ENCODE results near the gene GLB1L2.

Gene GLB1L2

GRCh38 chr11:134349109-134349801 is 17.5 kb downstream of the GLB1L2 start:
- H3K9ac ChIP-seq (ENCODE audit: low read length), result no peak overlapping the region
- no peaks in the 10 kb centered on the region for H4K20me1 ChIP-seq (ENCODE audit: insufficient read depth, low read length)
- H3K27ac ChIP-seq (ENCODE audit: low read length), result no peak overlapping the region
- no peak overlapping the region for H2AFZ ChIP-seq (ENCODE audit: low read depth, low read length)
- H3K4me1 ChIP-seq (ENCODE audit: low read length), result peaks cover 11% of the 10 kb centered on the region
- H3K4me2 ChIP-seq (ENCODE audit: low read length), result no peak overlapping the region
- H3K4me3 ChIP-seq (ENCODE audit: low read length), result no peak overlapping the region
- no peaks in the 10 kb centered on the region for H3K9me3 ChIP-seq (ENCODE audit: insufficient read depth, low read length)
- TF ChIP-seq EZH2phosphoT487 (IDR thresholded peaks at IDR 0.05; ENCODE audit: low read depth) (no peak), CTCF (IDR thresholded peaks at IDR 0.05; ENCODE audit: low read depth, low read length) (no peak)
- H3K79me2 ChIP-seq (ENCODE audit: low read length), result no peaks in the 10 kb centered on the region
- no peaks in the 10 kb centered on the region for H3K36me3 ChIP-seq (replicated peaks; ENCODE audit: low read depth, low read length)
- peaks cover 20% of the 10 kb centered on the region for H3K27me3 ChIP-seq (ENCODE audit: low read depth, low read length)

GRCh38 chr11:134349802-134350355 is 18.1 kb downstream of the GLB1L2 start:
- H3K4me1 ChIP-seq (ENCODE audit: low read length), result peaks cover 11% of the 10 kb centered on the region
- peaks cover 25% of the 10 kb centered on the region for H3K27me3 ChIP-seq (ENCODE audit: low read depth, low read length)
- no peak overlapping the region for H3K27ac ChIP-seq (ENCODE audit: low read length)
- peak overlapping the region; percentile 60 for H3K4me2 ChIP-seq (ENCODE audit: low read length)
- no peak overlapping the region for H3K9ac ChIP-seq (ENCODE audit: low read length)
- peak overlapping the region; percentile 16; the same call in 1 of the 2 replicates for H3K4me3 ChIP-seq (ENCODE audit: low read length)
- no peak for TF ChIP-seq CTCF (IDR thresholded peaks at IDR 0.05; ENCODE audit: low read depth, low read length)
- H3K36me3 ChIP-seq (replicated peaks; ENCODE audit: low read depth, low read length), result no peaks in the 10 kb centered on the region
- H3K9me3 ChIP-seq (ENCODE audit: insufficient read depth, low read length), result no peaks in the 10 kb centered on the region
- no peaks in the 10 kb centered on the region for H3K79me2 ChIP-seq (ENCODE audit: low read length)
- H4K20me1 ChIP-seq (ENCODE audit: insufficient read depth, low read length), result no peaks in the 10 kb centered on the region
- H2AFZ ChIP-seq (ENCODE audit: low read depth, low read length), result no peak overlapping the region

GRCh38 chr11:134350381-134350780 is 18.6 kb downstream of the GLB1L2 start:
- Histone ChIP-seq H4K20me1 (ENCODE audit: insufficient read depth, low read length) (no peaks in the 10 kb centered on the region), H3K79me2 (ENCODE audit: low read length) (no peaks in the 10 kb centered on the region), H3K27me3 (ENCODE audit: low read depth, low read length) (peaks cover 27% of the 10 kb centered on the region), H3K4me2 (ENCODE audit: low read length) (peak overlapping the region; percentile 60), H3K9me3 (ENCODE audit: insufficient read depth, low read length) (no peaks in the 10 kb centered on the region), H3K27ac (ENCODE audit: low read length) (no peak overlapping the region), H3K4me3 (ENCODE audit: low read length) (peak overlapping the region; percentile 16; the same call in 1 of the 2 replicates), H2AFZ (ENCODE audit: low read depth, low read length) (no peak overlapping the region), H3K36me3 (replicated peaks; ENCODE audit: low read depth, low read length) (no peaks in the 10 kb centered on the region), H3K9ac (ENCODE audit: low read length) (no peak overlapping the region), H3K4me1 (ENCODE audit: low read length) (peaks cover 11% of the 10 kb centered on the region)
- TF ChIP-seq CTCF (IDR thresholded peaks at IDR 0.05; ENCODE audit: low read depth, low read length) (no peak), EZH2phosphoT487 (IDR thresholded peaks at IDR 0.05; ENCODE audit: low read depth) (no peak)

- H4K20me1 ChIP-seq (ENCODE audit: insufficient read depth, low read length), result no peaks in the 10 kb centered on the region
- H3K4me1 ChIP-seq (ENCODE audit: low read length), result peaks cover 11% of the 10 kb centered on the region
- H3K27ac ChIP-seq (ENCODE audit: low read length), result no peak overlapping the region
- no peak overlapping the region for H3K4me2 ChIP-seq (ENCODE audit: low read length)
- peaks cover 34% of the 10 kb centered on the region for H3K27me3 ChIP-seq (ENCODE audit: low read depth, low read length)
- H3K4me3 ChIP-seq (ENCODE audit: low read length), result no peak overlapping the region
- no peak for TF ChIP-seq CTCF (IDR thresholded peaks at IDR 0.05; ENCODE audit: low read depth, low read length)
- no peak for TF ChIP-seq EZH2phosphoT487 (IDR thresholded peaks at IDR 0.05; ENCODE audit: low read depth)
- H2AFZ ChIP-seq (ENCODE audit: low read depth, low read length), result no peak overlapping the region
- no peaks in the 10 kb centered on the region for H3K79me2 ChIP-seq (ENCODE audit: low read length)
- no peak overlapping the region for H3K9ac ChIP-seq (ENCODE audit: low read length)
- no peaks in the 10 kb centered on the region for H3K36me3 ChIP-seq (replicated peaks; ENCODE audit: low read depth, low read length)
- no peaks in the 10 kb centered on the region for H3K9me3 ChIP-seq (ENCODE audit: insufficient read depth, low read length)
Observed at GRCh38 chr11:134352111-134352510, 20.3 kb downstream of the GLB1L2 start.
